HG03097 (cell line): Measurements from ENCODE around the gene SACM1L.
"Not testable (repeated sequence)": the region's sequence is repeated elsewhere in the genome, so short reads cannot be mapped to it uniquely, and the experiment has no call there.

ENCODE experiments used
- ATAC-seq: cut with Tn5 transposase; IDR thresholded peaks from one replicate; pipeline ENCODE4 v1.9.1; 2021; ENCODE audit not compliant: unreplicated experiment, low FRiP score

The SACM1L gene

GRCh38 chr3:45737234-45737633, 48.0 kb downstream of the SACM1L start:
- no peak for ATAC-seq

GRCh38 chr3:45739991-45740390, 50.8 kb downstream of the SACM1L start:
- no peak for ATAC-seq

- ATAC-seq: no peak
These were observed 52.1 kb downstream of the SACM1L start for GRCh38 chr3:45741247-45741646.

GRCh38 chr3:45741742-45742460, 52.7 kb downstream of the SACM1L start:
- ATAC-seq: no peak

- ATAC-seq: no peak
These were observed 53.4 kb downstream of the SACM1L start for GRCh38 chr3:45742461-45743089.

GRCh38 chr3:45746165-45746776, 57.1 kb downstream of the SACM1L start:
- no peak for ATAC-seq

- no peak for ATAC-seq
These were observed 57.8 kb downstream of the SACM1L start for GRCh38 chr3:45746777-45747622.

GRCh38 chr3:45748068-45748467, 58.9 kb downstream of the SACM1L start:
- ATAC-seq: no peak

GRCh38 chr3:45749036-45749600, 59.9 kb downstream of the SACM1L start:
- ATAC-seq: not testable (repeated sequence)

- ATAC-seq: no peak
These were observed 60.7 kb downstream of the SACM1L start for GRCh38 chr3:45749880-45750279.

GRCh38 chr3:45751537-45752242, 62.5 kb downstream of the SACM1L start:
- no peak for ATAC-seq

- no peak for ATAC-seq
These were observed 63.9 kb downstream of the SACM1L start for GRCh38 chr3:45753095-45753494.

- ATAC-seq: no peak
These were observed 65.3 kb downstream of the SACM1L start for GRCh38 chr3:45754461-45754860.

GRCh38 chr3:45756055-45756454, 66.9 kb downstream of the SACM1L start:
- no peak for ATAC-seq

- not testable (repeated sequence) for ATAC-seq
These were observed 67.9 kb downstream of the SACM1L start for GRCh38 chr3:45757141-45757540.

- no peak for ATAC-seq
These were observed 69.7 kb downstream of the SACM1L start for GRCh38 chr3:45758871-45759270.

GRCh38 chr3:45759851-45760250, 70.7 kb downstream of the SACM1L start:
- ATAC-seq: no peak

- no peak for ATAC-seq
These were observed 71.9 kb downstream of the SACM1L start for GRCh38 chr3:45760878-45761711.

GRCh38 chr3:45761831-45762230, 72.6 kb downstream of the SACM1L start:
- no peak for ATAC-seq
